Stimulated activated CD8-positive, alpha-beta memory T cell treated with anti-CD3 and anti-CD28 coated beads, Interleukin-12 subunit alpha, Interleukin-12 subunit beta, amount 100 ng/mL, for 4 hours (primary cell): ENCODE data around the gene KRTAP4-4.
"Not testable (repeated sequence)": the region's sequence is repeated elsewhere in the genome, so short reads cannot be mapped to it uniquely, and the experiment has no call there.

Experiments used
- DNase-seq: peaks from one replicate; pipeline ENCODE4 v3.0.0-alpha.2; 2020; ENCODE audit warnings: low read depth

Gene KRTAP4-4

GRCh38 chr17:41160648-41161047 lies at the start of gene KRTAP4-4:
KRTAP4-4 (minus strand) TSS chr17:41160748; CDS start chr17:41160691, 57 bp downstream.
- no peak for DNase-seq

- DNase-seq: no peak
Observed at GRCh38 chr17:41199421-41200078, 39.0 kb upstream of the KRTAP4-4 start.

DNA sequence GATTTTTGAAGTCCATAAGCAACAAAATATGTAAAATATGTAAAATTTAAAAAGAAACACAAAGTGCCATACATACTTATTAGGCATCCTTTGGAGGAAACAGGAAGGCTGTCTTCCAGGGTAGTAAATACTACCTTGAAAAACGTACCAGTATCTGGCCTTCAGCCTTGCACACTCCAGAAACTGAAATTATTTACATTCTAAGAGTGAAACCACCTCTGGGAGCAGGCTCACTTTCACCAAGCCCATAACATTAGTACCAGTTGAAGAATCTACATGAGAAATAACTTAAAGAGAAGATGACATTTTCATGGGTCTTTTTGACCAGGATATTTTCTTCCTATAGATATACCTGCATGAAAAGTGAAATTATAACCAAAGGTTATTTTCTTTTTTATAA lies 35.5 kb upstream of the KRTAP4-4 start:
- DNase-seq: no peak

DNA sequence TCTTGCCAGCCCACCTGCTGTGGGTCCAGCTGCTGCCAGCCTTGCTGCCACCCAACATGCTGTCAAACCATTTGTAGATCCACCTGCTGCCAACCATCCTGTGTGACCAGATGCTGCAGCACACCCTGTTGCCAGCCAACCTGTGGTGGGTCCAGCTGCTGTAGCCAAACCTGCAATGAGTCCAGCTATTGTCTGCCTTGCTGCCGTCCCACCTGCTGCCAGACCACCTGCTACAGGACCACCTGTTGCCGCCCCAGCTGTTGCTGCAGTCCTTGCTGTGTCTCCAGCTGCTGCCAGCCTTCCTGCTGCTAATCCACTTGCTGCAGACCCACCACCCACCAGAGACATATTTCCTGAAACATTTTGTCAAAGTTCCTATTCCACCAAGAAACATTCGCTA lies 29.8 kb upstream of the KRTAP4-4 start:
- DNase-seq: no peak

GRCh38 chr17:41189837-41190318 lies 29.3 kb upstream of the KRTAP4-4 start, which contains the start of gene KRTAP9-1:
KRTAP9-1 (plus strand) TSS chr17:41189887; CDS start chr17:41189887, 0 bp downstream.
- DNase-seq: not testable (repeated sequence)

DNA sequence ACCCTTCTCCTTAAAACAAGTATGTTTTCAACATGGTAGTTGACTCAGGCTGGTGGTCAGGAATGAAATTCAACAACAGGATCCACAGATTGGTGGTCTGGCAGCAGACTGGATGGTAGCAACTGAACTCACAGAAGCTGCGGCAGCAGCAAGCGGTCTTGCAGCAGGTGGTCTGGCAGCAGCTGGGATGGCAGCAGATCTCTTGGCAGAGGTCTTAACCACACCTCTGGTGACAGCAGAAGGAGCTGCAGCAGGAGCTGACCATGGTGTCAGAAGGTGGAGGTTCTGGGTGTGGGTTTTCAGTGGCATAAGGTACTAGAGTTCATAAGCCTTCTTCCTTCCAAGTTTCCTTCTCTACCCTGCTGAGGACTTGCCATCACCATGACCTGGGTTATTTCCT lies 26.3 kb upstream of the KRTAP4-4 start:
- no peak for DNase-seq

GRCh38 chr17:41185001-41185400 lies 24.5 kb upstream of the KRTAP4-4 start:
- no peak for DNase-seq

- DNase-seq: no peak
Observed at GRCh38 chr17:41184480-41184961, 24.0 kb upstream of the KRTAP4-4 start, which contains the start of gene KRTAP4-1. KRTAP4-1 (minus strand) TSS chr17:41184911; CDS start chr17:41184854, 57 bp downstream.

GRCh38 chr17:41178843-41179616 lies 18.5 kb upstream of the KRTAP4-4 start:
- DNase-seq: no peak

- DNase-seq: no peak
Observed at GRCh38 chr17:41178341-41178740, 17.8 kb upstream of the KRTAP4-4 start.

DNA sequence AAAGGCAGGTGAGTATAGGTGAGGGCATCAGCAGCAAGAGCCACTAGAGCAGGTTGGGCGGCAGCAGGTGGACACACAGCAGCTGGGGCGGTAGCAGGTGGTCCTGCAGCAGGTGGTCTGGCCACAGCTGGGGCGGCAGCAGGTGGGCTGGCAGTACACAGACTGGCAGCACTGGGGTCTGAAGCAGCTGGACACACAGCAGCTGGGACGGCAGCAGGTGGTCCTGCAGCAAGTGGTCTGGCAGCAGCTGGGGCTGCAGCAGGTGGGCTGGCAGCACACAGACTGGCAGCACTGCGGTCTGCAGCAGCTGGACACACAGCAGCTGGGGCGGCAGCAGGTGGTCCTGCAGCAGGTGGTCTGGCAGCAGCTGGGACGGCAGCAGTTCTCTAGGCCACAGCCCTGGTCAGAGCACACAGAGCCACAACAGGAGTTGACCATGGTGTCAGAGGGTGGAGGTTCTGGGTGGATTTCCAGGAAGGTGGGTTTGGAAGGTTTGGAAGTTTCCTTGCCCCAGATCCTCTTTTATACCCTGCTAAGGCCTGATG lies 17.3 kb upstream of the KRTAP4-4 start, which contains the start of gene KRTAP4-2:
Gene KRTAP4-2, minus strand, starts transcription at position 495 of the 545 bp plus-strand sequence. Its CDS starts 57 bp downstream, at position 438.
- no peak for DNase-seq

DNA sequence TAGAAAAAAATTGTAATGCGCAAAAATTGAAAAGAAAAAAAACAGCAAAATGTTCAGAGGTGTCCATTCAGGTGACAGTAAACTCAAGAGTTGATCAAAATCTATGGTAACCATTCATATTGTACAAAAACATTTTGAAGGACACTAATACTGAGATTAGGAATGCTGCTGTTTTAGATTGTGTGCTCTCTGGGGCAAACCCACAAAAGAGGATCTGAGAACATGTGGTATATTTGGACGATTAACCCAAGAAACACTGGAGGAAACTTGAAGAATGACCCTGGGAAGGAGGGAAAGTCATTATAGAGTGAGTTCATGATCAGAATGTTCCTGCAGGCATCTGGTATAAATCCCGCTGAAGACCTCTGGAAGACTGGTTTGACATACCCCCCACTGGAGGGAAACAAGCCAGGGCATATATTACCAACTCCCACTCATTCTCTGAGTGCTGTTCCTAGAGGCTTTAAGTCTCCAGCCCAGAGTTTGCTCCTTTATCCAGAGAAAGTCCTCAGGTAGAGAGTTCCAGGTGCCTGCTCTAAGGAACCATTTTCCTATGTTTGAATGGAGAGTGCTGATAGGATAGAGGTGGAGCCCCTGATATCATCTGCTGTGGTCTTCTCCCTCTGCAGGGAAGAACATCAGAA lies 16.3 kb upstream of the KRTAP4-4 start:
- DNase-seq: no peak

- no peak for DNase-seq
Observed at GRCh38 chr17:41171886-41172285, 11.3 kb upstream of the KRTAP4-4 start.

DNA sequence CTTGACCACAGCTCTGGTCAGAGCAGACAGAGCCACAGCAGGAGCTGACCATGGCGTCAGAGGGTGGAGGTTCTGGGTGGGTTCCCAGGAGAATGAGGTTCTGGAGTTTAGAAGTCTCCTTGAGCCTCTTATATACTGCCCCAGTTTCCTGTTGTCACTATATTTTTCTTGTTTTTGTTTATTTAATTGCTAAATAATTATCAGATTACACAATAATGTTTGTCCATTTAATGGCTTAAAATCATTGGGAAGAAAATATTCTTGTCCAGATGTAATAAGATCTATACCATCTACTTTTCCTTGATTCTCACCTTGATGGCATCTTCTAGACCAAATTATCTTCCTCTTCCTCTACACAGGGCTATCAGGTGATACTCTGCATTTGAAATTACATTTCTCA lies 7.6 kb upstream of the KRTAP4-4 start, which contains the start of gene KRTAP4-3:
Gene KRTAP4-3, minus strand, starts transcription at position 101 of the 400 bp plus-strand sequence. Its CDS starts 49 bp downstream, at position 52.
- DNase-seq: no peak

- no peak for DNase-seq
Observed at GRCh38 chr17:41167561-41167960, 7.0 kb upstream of the KRTAP4-4 start.

DNA sequence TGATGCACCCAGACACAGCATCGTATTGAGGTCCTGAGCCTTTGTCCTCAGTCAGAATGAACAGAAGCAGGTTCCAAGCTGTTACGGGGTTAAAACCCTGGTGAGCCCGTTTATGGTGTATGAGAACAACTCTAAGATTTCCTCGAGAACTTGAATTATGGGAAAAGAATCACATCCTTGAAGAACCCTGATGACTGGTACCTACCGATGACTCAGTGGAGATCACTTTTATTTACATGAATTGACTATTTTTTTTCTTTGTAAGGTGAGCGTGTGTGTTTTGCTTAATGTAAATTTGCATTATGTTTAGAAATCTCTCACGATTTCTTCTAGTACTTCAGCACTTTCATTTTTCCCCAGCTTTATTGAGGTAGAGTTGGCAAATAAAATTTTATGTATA lies 3.3 kb upstream of the KRTAP4-4 start:
- no peak for DNase-seq

DNA sequence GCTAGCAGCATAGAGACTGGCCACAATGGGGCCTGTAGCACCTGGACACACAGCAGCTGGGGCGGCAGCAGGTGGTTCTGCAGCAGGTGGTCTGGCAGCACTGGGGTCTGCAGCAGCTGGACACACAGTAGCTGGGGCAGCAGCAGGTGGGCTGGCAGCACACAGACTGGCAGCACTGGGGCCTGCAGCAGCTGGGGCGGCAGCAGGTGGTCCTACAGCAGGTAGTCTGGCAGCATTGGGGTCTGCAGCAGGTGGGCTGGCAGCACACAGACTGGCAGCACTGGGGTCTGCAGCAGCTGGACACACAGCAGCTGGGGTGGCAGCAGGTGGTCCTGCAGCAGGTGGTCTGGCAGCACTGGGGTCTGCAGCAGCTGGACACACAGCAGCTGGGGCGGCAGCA lies 358 bp downstream of the KRTAP4-4 start:
- not testable (repeated sequence) for DNase-seq

- no peak for DNase-seq
Observed at GRCh38 chr17:41153856-41154255, 6.7 kb downstream of the KRTAP4-4 start.

DNA sequence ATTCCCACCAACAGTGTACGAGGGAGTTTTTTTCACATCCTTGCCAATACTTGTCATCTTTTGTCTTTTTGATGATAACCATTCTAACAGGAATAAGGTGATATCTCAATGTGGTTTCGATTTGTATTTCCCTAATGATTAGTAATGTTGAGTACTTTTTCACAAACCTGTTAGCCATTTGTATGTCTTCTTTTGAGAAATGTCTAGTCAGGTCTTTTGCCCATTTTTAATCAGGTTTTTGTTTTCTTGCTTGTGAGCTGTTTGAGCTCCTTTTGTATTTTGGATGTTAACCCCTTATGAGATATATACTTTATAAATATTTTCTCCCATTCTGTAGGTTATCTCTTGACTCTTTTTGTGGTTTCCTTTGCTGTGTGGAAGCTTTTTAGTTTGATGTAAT lies 9.0 kb downstream of the KRTAP4-4 start:
- no peak for DNase-seq

GRCh38 chr17:41150026-41150425 lies 10.5 kb downstream of the KRTAP4-4 start:
- DNase-seq: no peak

DNA sequence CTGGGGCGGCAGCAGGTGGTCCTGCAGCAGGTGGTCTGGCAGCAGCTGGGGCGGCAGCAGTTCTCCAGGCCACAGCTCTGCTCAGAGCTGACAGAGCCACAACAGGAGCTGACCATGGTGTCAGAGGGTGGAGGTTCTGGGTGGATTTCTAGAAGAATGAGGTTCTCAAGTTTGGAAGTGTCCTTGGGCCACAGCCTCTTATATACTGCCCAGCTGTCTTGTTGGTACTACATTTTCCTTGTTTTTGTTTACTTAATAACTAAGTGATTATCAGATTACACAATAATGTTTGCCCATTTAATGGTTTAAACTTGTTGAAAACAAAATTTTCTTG lies 10.9 kb downstream of the KRTAP4-4 start, which contains the start of gene KRTAP4-5:
Gene KRTAP4-5, minus strand, starts transcription at position 174 of the 334 bp plus-strand sequence. Its CDS starts 58 bp downstream, at position 116.
- no peak for DNase-seq
